GM12878 (cell line): ENCODE results near the gene ZNF628. TPM values are rescaled to one million over a fixed set of nuclear protein-coding genes. Genes with fewer than 3 reads are reported as not detected.

ENCODE experiments used
- ATF7 ChIP-seq: fragments of 450-650 bp; IDR thresholded peaks from 2 replicates; pipeline ENCODE4 v1.6.1; 2016; ENCODE audit warnings: low read depth, mild to moderate bottlenecking
- BACH1 ChIP-seq: fragments of 450-650 bp; IDR thresholded peaks from 2 replicates; pipeline ENCODE4 v1.6.1; 2017; ENCODE audit warnings: mild to moderate bottlenecking, borderline replicate concordance
- BCL11A ChIP-seq: IDR thresholded peaks from 2 replicates; pipeline ENCODE4 v1.6.1; 2011; ENCODE audit warnings: low read depth, low read length
- BHLHE40 ChIP-seq, 2 experiments: fragments of 450-650 bp in 1 of 2; IDR thresholded peaks; 2 replicates each; pipeline ENCODE4 v1.6.1; 2011 to 2017; ENCODE audit warnings: low read depth in 2 of 2, borderline replicate concordance in 1 of 2, improper control_type of control experiment in 1 of 2, low read length in 1 of 2, mild to moderate bottlenecking in 1 of 2
- CREB1 ChIP-seq: IDR thresholded peaks from 2 replicates; pipeline ENCODE4 v1.6.1; 2012; ENCODE audit warnings: low read depth, mild to moderate bottlenecking, inconsistent platforms
- ESRRA ChIP-seq: IDR thresholded peaks from 2 replicates; pipeline ENCODE4 v1.6.1; 2012; ENCODE audit warnings: mild to moderate bottlenecking, low read length, improper control_type of control experiment
- ETV6 ChIP-seq, 2 experiments: fragments of 450-650 bp in 1 of 2; IDR thresholded peaks in 1 of 2; conservative IDR thresholded peaks in 1 of 2; 2 replicates each; pipeline ENCODE4 v1.6.1; 2014; ENCODE audit warnings: antibody characterized with exemption in 1 of 2, borderline replicate concordance in 1 of 2, low read depth in 1 of 2, mild to moderate bottlenecking in 1 of 2, moderate library complexity in 1 of 2
- GATAD2B ChIP-seq: fragments of 450-650 bp; conservative IDR thresholded peaks from 2 replicates; pipeline ENCODE4 v1.6.1; 2017; ENCODE audit warnings: low read depth, mild to moderate bottlenecking, moderate library complexity
- KAT2A ChIP-seq: conservative IDR thresholded peaks from 2 replicates; pipeline ENCODE4 v1.6.1; 2011; ENCODE audit warnings: low read depth, low read length; ENCODE audit not compliant: control insufficient read depth
- MYC ChIP-seq: IDR thresholded peaks from 2 replicates; pipeline ENCODE4 v1.6.1; 2011; ENCODE audit warnings: mild to moderate bottlenecking, low read length, moderate library complexity, inconsistent platforms; ENCODE audit not compliant: insufficient read depth, insufficient replicate concordance, insufficient read length, severe bottlenecking
- NFXL1 ChIP-seq: fragments of 450-650 bp; IDR thresholded peaks from 2 replicates; pipeline ENCODE4 v1.6.1; 2017; ENCODE audit warnings: antibody characterized with exemption, mild to moderate bottlenecking, borderline replicate concordance
- NFYA ChIP-seq: IDR thresholded peaks from 2 replicates; pipeline ENCODE4 v1.6.1; 2011; ENCODE audit warnings: low read depth, mild to moderate bottlenecking, low read length, improper control_type of control experiment, borderline replicate concordance
- NR2F1 ChIP-seq: fragments of 450-650 bp; conservative IDR thresholded peaks from 2 replicates; pipeline ENCODE4 v1.6.1; 2017; ENCODE audit warnings: mild to moderate bottlenecking
- POLR2A ChIP-seq: IDR thresholded peaks from 2 replicates; pipeline ENCODE4 v1.6.1; 2011; ENCODE audit warnings: low read depth, mild to moderate bottlenecking, low read length
- POLR2AphosphoS5 ChIP-seq: IDR thresholded peaks from 2 replicates; pipeline ENCODE4 v1.6.1; 2011; ENCODE audit warnings: mild to moderate bottlenecking, low read length, inconsistent platforms
- SP1 ChIP-seq: IDR thresholded peaks from one replicate; pipeline ENCODE4 v1.6.1; 2011; ENCODE audit warnings: low read depth, low read length
- SUZ12 ChIP-seq: fragments of 200-600 bp; sonication (generic); IDR thresholded peaks from one replicate; pipeline ENCODE4 v1.6.1; 2018; ENCODE audit warnings: antibody characterized with exemption, mild to moderate bottlenecking; ENCODE audit not compliant: unreplicated experiment
- polyA plus RNA-seq, 11 experiments: library from polyadenylated mRNA; depleted of rRNA in 4 of 11; unstranded in 6 of 11; stranded (reverse) in 5 of 11; fragments of >200 nt; fragmentation: Nextera tagmentation in 4 of 11; fragmentation: Illumina TruSeq in 1 of 11; extraction: Ambion mirVana in 4 of 11; extraction: Trizol in 1 of 11; gene quantifications; 1 replicate in 1 of 11; 2 replicates in 10 of 11; pipeline versions ENCODE4 v1.2.1 to v1.2.3, GENCODE V29; 2011 to 2016; ENCODE audit warnings: inconsistent platforms in 2 of 11, missing spikeins in 2 of 11, low read depth in 1 of 11
- total RNA-seq, 4 experiments: library from RNA; depleted of rRNA in 3 of 4; stranded (reverse); fragments of >200 nt in 3 of 4; fragmentation: Illumina TruSeq in 1 of 4; extraction: Trizol in 1 of 4; gene quantifications; 2 replicates each; pipeline versions ENCODE4 v1.2.1 to v1.2.3, GENCODE V29; 2013 to 2021
- TF ChIP-seq, protein P1 (sequence below): fragments of 450-650 bp; IDR thresholded peaks from 2 replicates; pipeline ENCODE4 v1.6.1; 2017; ENCODE audit warnings: borderline replicate concordance
- TF ChIP-seq, protein P2 (sequence below): IDR thresholded peaks from 2 replicates; pipeline ENCODE4 v1.6.1; 2012; ENCODE audit warnings: mild to moderate bottlenecking, low read depth, low read length
- TF ChIP-seq, protein P3 (sequence below): fragments of 450-650 bp; IDR thresholded peaks from 2 replicates; pipeline ENCODE4 v1.6.1; 2016; ENCODE audit warnings: mild to moderate bottlenecking
- TF ChIP-seq, protein P4 (sequence below): IDR thresholded peaks from 2 replicates; pipeline ENCODE4 v1.6.1; 2012; ENCODE audit warnings: low read depth, low read length, improper control_type of control experiment
- TF ChIP-seq, protein P5 (sequence below): IDR thresholded peaks from 2 replicates; pipeline ENCODE4 v1.6.1; 2011; ENCODE audit warnings: low read depth, low read length, improper control_type of control experiment, borderline replicate concordance

Gene ZNF628
- total and polyA plus RNA-seq, 10 of the 15 experiments (the other 5 are each of a cell fraction or from before 2014, with no cell fraction given): 0.04 to 11.3 (median 1.6) TPM; not detected in 1

DNA sequence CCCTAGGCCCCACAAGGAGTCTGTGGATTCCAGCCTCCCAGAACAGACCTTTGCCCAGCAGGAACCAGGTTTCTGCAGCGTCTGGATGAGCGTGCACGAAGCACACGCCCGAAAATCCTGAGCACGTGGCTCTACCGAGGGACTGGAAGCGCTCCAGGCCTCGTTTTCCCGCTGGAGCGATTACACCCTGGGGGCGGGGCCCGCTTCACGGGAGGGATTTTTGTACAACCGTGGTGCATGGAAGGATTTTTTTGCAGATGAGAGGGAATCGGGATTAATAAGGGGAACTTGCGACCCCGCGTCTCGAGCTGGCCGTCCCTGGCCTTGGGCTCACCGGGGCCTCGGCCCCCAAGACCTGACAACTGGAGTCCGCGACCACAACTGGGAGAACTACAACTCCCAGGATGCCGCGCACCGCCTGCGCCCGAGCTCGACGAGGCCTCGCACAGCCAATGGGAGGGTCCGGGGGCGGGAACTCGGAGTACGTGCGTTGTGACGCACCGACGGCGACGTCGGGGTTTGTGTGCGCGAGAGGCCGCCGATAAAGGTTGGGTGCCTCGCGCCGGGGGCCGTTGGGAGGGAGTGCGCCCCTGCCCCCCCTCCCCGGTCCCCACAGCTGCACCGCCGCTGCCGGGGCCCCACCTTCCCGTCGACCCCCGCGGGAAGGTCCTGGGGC lies at the start of gene ZNF628 (continued):
- TF ChIP-seq, protein P1, sequence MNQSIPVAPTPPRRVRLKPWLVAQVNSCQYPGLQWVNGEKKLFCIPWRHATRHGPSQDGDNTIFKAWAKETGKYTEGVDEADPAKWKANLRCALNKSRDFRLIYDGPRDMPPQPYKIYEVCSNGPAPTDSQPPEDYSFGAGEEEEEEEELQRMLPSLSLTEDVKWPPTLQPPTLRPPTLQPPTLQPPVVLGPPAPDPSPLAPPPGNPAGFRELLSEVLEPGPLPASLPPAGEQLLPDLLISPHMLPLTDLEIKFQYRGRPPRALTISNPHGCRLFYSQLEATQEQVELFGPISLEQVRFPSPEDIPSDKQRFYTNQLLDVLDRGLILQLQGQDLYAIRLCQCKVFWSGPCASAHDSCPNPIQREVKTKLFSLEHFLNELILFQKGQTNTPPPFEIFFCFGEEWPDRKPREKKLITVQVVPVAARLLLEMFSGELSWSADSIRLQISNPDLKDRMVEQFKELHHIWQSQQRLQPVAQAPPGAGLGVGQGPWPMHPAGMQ: no peak
- peak; percentile 41 to 52; a peak in 1 of 4 replicates for TF ChIP-seq BHLHE40 (IDR thresholded peaks at IDR 0.05; ENCODE audit: borderline replicate concordance in 1 of 2, low read depth in 2 of 2, low read length in 1 of 2)
- no peak for TF ChIP-seq BCL11A
- no peak for TF ChIP-seq NFYA
- TF ChIP-seq MYC: peak; percentile 38
- TF ChIP-seq NR2F1: no peak
- no peak for TF ChIP-seq NFXL1
- peak; percentile 57 for TF ChIP-seq GATAD2B
- TF ChIP-seq, protein P2, sequence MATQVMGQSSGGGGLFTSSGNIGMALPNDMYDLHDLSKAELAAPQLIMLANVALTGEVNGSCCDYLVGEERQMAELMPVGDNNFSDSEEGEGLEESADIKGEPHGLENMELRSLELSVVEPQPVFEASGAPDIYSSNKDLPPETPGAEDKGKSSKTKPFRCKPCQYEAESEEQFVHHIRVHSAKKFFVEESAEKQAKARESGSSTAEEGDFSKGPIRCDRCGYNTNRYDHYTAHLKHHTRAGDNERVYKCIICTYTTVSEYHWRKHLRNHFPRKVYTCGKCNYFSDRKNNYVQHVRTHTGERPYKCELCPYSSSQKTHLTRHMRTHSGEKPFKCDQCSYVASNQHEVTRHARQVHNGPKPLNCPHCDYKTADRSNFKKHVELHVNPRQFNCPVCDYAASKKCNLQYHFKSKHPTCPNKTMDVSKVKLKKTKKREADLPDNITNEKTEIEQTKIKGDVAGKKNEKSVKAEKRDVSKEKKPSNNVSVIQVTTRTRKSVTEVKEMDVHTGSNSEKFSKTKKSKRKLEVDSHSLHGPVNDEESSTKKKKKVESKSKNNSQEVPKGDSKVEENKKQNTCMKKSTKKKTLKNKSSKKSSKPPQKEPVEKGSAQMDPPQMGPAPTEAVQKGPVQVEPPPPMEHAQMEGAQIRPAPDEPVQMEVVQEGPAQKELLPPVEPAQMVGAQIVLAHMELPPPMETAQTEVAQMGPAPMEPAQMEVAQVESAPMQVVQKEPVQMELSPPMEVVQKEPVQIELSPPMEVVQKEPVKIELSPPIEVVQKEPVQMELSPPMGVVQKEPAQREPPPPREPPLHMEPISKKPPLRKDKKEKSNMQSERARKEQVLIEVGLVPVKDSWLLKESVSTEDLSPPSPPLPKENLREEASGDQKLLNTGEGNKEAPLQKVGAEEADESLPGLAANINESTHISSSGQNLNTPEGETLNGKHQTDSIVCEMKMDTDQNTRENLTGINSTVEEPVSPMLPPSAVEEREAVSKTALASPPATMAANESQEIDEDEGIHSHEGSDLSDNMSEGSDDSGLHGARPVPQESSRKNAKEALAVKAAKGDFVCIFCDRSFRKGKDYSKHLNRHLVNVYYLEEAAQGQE: no peak
- TF ChIP-seq, protein P3, sequence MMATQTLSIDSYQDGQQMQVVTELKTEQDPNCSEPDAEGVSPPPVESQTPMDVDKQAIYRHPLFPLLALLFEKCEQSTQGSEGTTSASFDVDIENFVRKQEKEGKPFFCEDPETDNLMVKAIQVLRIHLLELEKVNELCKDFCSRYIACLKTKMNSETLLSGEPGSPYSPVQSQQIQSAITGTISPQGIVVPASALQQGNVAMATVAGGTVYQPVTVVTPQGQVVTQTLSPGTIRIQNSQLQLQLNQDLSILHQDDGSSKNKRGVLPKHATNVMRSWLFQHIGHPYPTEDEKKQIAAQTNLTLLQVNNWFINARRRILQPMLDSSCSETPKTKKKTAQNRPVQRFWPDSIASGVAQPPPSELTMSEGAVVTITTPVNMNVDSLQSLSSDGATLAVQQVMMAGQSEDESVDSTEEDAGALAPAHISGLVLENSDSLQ: peak; percentile 57; the same call in 1 of the 2 replicates
- TF ChIP-seq BACH1: no peak
- no peak for TF ChIP-seq KAT2A
- TF ChIP-seq POLR2A: peak; percentile 75
- no peak for TF ChIP-seq SUZ12
- peak; percentile 89 for TF ChIP-seq SP1
- TF ChIP-seq, protein P4, sequence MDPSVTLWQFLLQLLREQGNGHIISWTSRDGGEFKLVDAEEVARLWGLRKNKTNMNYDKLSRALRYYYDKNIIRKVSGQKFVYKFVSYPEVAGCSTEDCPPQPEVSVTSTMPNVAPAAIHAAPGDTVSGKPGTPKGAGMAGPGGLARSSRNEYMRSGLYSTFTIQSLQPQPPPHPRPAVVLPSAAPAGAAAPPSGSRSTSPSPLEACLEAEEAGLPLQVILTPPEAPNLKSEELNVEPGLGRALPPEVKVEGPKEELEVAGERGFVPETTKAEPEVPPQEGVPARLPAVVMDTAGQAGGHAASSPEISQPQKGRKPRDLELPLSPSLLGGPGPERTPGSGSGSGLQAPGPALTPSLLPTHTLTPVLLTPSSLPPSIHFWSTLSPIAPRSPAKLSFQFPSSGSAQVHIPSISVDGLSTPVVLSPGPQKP: peak; percentile 55; the same call in 1 of the 2 replicates
- no peak for TF ChIP-seq ETV6 (conservative IDR thresholded peaks at IDR 0.05 in 1 of 2, IDR thresholded peaks at IDR 0.05 in 1 of 2; ENCODE audit: borderline replicate concordance in 1 of 2, low read depth in 1 of 2)
- no peak for TF ChIP-seq ATF7
- TF ChIP-seq, protein P5, sequence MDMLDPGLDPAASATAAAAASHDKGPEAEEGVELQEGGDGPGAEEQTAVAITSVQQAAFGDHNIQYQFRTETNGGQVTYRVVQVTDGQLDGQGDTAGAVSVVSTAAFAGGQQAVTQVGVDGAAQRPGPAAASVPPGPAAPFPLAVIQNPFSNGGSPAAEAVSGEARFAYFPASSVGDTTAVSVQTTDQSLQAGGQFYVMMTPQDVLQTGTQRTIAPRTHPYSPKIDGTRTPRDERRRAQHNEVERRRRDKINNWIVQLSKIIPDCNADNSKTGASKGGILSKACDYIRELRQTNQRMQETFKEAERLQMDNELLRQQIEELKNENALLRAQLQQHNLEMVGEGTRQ: no peak
- no peak for TF ChIP-seq ESRRA
- no peak; the same call in 1 of the 2 replicates for TF ChIP-seq POLR2AphosphoS5
- TF ChIP-seq CREB1: peak; percentile 98
